Activated gamma-delta T cell (primary cell): Measurements from ENCODE around the gene ARHGAP20.

Experiments
- DNase-seq: peaks from one replicate; lab custom pipeline; 2025; lab: John Stamatoyannopoulos, UW
- total RNA-seq, 2 donors: gene quantifications; one replicate each; lab custom pipeline; 2026; lab: John Stamatoyannopoulos, UW

The ARHGAP20 gene, protein sequence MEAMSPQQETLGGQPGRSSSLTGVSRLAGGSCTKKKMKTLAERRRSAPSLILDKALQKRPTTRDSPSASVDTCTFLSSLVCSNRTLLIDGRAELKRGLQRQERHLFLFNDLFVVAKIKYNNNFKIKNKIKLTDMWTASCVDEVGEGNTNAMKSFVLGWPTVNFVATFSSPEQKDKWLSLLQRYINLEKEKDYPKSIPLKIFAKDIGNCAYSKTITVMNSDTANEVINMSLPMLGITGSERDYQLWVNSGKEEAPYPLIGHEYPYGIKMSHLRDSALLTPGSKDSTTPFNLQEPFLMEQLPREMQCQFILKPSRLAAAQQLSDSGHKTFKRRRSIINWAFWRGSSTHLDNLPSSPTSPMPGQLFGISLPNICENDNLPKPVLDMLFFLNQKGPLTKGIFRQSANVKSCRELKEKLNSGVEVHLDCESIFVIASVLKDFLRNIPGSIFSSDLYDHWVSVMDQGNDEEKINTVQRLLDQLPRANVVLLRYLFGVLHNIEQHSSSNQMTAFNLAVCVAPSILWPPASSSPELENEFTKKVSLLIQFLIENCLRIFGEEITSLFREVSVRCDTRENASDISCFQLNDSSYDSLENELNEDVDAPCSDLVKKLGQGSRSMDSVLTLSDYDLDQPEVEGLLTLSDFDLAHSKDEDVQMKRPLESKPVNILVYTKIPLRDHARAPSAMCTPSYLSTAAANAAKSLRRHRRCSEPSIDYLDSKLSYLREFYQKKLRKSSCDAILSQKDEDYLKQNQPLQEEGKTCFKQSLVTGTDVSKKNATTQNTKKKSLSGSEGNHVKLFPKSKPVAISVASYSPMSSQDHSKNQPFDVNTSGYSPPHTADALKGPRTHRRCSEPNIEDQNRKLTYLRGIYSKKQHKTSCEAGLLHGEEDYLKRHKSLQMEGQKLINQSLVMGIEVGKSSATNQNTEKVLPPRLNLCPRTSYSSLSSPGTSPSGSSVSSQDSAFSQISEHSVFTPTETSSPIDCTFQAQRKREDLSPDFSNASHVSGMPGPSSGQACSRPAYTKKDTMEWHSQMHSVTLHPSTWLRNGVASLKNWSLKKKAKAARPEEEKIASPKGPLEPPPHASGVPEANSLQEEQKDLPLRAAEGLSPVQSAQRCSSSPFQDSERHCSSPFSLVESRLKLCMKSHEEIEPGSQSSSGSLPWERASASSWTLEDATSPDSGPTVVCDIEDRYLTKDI
- 0.17 to 0.20 reads per million in 2 donors for total RNA-seq

GRCh38 chr11:110711776-110712658, at the start of gene ARHGAP20:
ARHGAP20 (minus strand) TSS chr11:110712437; CDS start chr11:110712231, 206 bp downstream.
- DNase-seq = no peak

GRCh38 chr11:110761991-110762390, 49.8 kb upstream of the ARHGAP20 start:
- no peak for DNase-seq

- DNase-seq = no peak
These were observed 48.9 kb upstream of the ARHGAP20 start for GRCh38 chr11:110761131-110761530.

DNA sequence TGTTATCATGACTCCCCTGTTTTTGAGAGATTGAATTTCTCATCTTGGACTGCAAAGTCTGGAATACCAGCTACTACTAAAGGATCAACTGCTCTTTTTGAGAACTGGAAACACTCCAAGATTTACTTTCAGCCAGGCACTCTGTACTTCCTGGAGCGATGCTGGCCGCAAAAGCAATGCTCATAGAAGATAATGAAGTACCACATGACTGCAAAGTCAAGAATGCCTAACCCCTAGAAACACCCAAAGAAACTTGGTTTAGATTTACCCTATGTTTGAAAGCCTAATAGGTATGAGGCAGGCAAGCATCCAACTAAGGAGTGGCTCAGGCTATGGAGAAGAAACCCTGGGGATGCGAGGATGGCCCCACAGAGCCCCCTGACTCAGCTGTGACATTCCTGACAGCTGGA, 47.7 kb upstream of the ARHGAP20 start:
- no peak for DNase-seq

GRCh38 chr11:110757962-110758755, 45.9 kb upstream of the ARHGAP20 start:
- DNase-seq = no peak

- no peak for DNase-seq
These were observed 44.8 kb upstream of the ARHGAP20 start for GRCh38 chr11:110757066-110757465.

GRCh38 chr11:110755941-110756340, 43.7 kb upstream of the ARHGAP20 start:
- no peak for DNase-seq

- DNase-seq = no peak
These were observed 40.7 kb upstream of the ARHGAP20 start for GRCh38 chr11:110752890-110753289.

DNA sequence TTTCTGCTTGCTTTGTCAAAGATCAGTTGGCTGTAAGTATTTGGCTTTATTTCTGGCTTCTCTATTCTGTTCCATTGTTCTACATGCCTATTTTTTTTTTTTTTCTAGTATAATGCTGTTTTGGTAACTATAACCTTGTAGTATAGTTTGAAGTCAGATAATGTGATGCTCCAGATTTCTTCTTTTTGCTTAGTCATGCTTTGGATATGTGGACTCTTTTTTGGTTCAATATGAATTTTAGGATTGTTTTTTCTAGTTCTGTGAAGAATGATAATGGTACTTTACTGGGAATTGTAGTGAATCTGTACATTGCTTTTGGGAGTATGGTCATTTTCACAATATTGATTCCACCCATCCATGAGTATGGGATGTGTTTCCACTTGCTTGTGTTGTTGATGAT, 37.9 kb upstream of the ARHGAP20 start:
- no peak for DNase-seq

GRCh38 chr11:110747531-110747930, 35.3 kb upstream of the ARHGAP20 start:
- DNase-seq = no peak

DNA sequence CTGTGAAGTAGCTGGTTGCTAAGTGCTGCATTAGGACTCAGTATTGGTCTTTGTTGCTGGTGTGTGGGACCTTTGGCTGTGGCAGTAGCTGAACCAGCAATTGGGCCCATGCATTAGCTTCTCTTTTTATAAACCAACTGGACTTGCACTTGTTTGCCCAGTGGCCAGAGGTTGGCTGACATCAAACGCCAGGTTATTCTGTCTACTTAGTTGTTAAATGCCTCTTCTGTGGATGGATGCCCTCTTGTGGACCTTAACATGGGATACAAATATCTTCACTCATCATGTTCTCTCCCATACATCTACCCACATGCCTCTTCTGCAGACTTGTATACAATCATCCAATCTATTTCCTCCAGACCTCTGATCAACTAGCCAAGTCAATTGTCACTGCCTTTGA, 26.4 kb upstream of the ARHGAP20 start:
- no peak for DNase-seq

- no peak for DNase-seq
These were observed 25.4 kb upstream of the ARHGAP20 start for GRCh38 chr11:110737593-110737992.

GRCh38 chr11:110736171-110736553, 23.9 kb upstream of the ARHGAP20 start:
- DNase-seq = no peak

DNA sequence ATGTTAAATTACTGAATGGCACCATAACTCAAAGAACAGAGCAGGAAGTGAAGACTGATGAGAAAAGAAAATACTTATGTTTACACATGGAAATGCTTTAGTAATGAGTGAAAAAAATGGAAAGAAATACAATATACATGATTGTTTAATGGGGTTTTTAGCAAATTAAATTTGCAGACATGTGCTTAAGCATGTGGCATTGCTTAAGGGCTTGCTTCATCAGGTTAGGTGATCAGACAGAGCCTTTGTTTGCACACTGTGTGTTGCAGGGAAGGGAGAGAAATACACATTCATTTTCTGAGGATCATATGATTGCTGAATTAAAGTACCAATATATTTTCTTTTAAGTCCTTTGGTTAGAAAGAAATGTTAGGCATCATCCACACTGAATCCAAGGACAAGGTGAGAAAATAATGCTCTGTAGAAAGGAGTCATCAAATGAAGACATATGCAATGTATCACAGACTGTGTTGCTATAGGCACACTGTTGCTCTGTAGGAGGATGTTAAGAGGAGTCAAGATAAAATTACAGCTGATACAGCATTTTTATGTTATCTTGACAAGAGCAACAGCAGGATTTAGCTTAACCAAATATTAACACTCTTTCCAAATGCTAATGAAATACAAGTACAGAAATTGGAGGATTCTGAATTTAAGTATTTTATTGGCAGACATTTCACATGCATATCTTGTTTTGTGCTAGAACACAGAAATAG, 23.4 kb upstream of the ARHGAP20 start:
- no peak for DNase-seq

GRCh38 chr11:110734790-110735189, 22.6 kb upstream of the ARHGAP20 start:
- no peak for DNase-seq

GRCh38 chr11:110730773-110731172, 18.5 kb upstream of the ARHGAP20 start:
- no peak for DNase-seq

DNA sequence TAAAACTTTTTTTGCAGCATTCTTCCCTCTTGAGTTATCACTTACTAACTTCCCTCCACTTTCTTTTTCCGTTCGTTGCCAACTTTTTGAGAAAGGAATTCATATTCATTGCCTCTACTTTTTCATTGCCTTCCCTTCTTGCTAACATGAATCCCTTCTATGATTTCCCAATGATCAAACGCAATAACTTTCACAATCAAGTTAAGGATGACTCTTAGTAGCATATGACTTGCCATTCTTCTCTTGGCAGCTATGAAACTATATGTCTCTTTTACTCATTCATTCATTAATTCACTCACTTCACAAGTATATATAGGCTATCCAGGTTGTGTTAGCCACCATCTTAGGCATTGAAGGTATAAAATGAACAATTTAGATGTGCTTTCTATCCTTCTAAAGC, 16.6 kb upstream of the ARHGAP20 start:
- no peak for DNase-seq

GRCh38 chr11:110728476-110728875, 16.2 kb upstream of the ARHGAP20 start:
- no peak for DNase-seq

DNA sequence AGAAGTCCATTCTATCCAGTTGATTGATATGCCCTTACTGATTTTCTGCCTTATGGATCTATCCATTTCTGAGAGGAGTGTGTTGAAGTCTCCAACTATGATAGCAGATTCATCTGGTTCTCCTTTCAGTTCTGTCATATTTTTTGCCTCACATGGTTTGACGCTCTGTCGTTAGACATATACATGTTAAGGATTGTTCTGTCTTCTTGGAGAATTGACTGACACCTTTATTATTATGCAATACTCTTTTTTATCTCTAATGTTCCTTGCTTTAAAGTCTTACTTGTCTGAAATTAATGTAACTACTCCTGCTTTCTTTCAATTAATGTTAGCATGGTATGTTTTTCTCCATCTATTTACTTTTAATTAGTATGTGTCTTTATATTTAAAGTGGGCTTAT, 12.1 kb upstream of the ARHGAP20 start:
- no peak for DNase-seq
